Transverse colon (tissue), 4 donors: ENCODE measurements around the gene GJB3.

ENCODE experiments used
- CTCF ChIP-seq, 5 experiments: fragments of 200-600 bp in 3 of 5; fragments of 450-650 bp in 2 of 5; sonication (generic) in 3 of 5; IDR thresholded peaks; 1 replicate in 2 of 5; 2 replicates in 3 of 5; pipeline ENCODE4 v1.5.1; 2016 to 2017; ENCODE audit warnings: antibody characterized with exemption in 5 of 5, inconsistent platforms in 3 of 5, mild to moderate bottlenecking in 2 of 5, moderate library complexity in 1 of 5
- POLR2A ChIP-seq: fragments of 450-650 bp; IDR thresholded peaks from one replicate; pipeline ENCODE4 v1.6.1; 2016; ENCODE audit warnings: antibody characterized with exemption, mild to moderate bottlenecking, moderate library complexity
- POLR2AphosphoS5 ChIP-seq, 3 donors: sonication (generic); formaldehyde crosslinking; IDR thresholded peaks; one replicate each; pipeline ENCODE4 v1.6.1; 2016; ENCODE audit warnings: antibody characterized with exemption in 3 of 3

- TF ChIP-seq CTCF (IDR thresholded peaks at IDR 0.05) (no peak), POLR2A (no peak), POLR2AphosphoS5 (IDR thresholded peaks at IDR 0.05) (no peak)
Observed at GRCh38 chr1:34833711-34834110, 52.7 kb downstream of the GJB3 start.
